Measurements from ENCODE around the gene PFDN4.
A peak's percentile ranks its signal among the peaks of the same experiment; 100 is the strongest.

Gene PFDN4, protein sequence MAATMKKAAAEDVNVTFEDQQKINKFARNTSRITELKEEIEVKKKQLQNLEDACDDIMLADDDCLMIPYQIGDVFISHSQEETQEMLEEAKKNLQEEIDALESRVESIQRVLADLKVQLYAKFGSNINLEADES

DNA sequence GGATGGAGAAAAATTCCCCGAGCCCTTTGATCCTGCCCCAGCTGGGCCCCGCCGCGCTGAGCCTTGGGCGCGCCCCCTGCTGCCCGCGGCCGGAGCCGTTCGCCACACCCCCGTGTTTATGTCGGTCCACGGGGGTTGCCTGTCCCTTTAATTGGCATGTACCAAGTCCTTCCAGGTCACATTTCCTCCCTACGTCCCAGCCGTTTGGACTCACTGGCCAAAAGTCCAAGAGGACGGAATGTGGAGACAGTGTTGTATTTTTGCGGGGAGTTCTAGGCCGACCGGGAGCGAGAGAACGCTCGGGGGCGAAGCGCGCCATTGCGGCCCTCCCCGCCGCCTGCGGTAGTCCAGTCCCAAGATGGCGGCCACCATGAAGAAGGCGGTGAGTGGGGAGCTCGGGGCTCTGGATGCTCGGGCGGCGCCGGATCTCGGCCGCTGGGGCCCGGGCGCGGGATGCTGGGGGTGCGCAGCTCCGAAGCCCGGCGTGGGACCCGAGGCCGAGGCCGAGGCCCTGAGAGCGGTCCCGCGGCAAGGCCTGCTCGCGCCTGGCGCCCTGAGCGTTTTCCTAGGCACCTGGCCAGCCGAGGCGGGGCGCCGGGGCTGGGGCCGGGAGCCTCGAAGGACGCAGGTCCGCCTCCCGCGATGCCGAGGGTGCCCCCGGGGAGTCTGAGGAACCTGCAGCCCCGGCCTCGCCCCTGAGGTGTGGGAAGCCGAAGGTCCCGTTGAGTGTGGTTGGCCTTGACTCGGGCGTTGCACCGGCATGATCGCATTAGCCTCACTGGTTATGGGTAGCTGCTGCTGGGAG lies at the start of gene PFDN4:
TSS of gene PFDN4 (plus strand) at position 345 of the 805 bp plus-strand sequence. CDS start at position 359, 14 bp downstream.
- no peak for DNase-seq (ENCODE audit: low read depth)
- TF ChIP-seq, protein P1, sequence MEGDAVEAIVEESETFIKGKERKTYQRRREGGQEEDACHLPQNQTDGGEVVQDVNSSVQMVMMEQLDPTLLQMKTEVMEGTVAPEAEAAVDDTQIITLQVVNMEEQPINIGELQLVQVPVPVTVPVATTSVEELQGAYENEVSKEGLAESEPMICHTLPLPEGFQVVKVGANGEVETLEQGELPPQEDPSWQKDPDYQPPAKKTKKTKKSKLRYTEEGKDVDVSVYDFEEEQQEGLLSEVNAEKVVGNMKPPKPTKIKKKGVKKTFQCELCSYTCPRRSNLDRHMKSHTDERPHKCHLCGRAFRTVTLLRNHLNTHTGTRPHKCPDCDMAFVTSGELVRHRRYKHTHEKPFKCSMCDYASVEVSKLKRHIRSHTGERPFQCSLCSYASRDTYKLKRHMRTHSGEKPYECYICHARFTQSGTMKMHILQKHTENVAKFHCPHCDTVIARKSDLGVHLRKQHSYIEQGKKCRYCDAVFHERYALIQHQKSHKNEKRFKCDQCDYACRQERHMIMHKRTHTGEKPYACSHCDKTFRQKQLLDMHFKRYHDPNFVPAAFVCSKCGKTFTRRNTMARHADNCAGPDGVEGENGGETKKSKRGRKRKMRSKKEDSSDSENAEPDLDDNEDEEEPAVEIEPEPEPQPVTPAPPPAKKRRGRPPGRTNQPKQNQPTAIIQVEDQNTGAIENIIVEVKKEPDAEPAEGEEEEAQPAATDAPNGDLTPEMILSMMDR (IDR thresholded peaks at IDR 0.05; ENCODE audit: low read depth, low read length, missing control alignments): peak; percentile 78
- peak within 1 kb of the TSS; percentile 86 for H3K4me3 ChIP-seq (ENCODE audit: low read depth, low read length)

DNA sequence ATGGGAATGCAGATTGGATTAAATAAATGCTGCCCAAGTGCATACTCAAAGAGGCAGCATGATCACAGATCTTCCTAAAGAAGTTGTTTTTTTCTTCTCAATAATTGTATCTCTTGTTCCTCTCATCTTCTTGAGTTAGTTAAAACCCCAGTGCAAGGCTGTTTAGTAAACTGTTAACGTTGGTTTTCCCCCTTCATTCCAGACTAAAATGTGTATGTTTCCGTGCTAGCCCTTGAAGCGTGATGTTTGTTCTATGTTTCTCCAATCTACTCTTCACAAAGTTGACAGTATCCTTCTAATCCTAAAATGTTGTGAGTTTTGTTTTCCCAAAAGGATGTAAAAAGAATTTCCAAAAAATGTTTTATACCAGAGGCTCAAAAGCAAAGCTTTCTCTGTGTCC lies 49.7 kb upstream of the PFDN4 start:
- TF ChIP-seq, protein P1 (IDR thresholded peaks at IDR 0.05; ENCODE audit: low read depth, low read length, missing control alignments): no peak

DNA sequence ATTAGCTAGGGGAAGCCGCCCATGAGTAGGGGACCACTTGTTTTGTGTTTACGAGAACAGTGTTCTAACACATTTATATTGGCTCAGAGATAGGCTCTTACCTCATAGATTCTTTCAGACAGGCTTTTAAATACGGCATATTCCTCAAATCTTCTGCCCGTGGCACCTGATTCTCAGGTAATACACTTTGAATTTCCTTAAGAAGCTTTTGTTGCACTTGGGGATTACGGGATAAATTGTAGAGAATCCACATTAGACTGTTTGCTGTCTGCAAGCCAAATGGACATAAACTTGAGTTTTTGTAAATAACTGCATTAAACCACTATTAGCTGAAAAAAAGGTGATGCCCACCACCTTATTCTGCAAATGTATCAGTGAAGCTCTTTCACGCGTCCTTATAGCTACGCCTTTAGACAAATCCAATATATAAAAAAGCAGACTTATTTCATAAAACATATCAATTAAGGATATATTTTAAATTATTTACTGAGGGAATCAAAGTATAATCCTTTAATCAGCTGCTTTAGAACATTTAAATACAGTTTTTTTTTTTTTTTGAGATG lies 49.0 kb upstream of the PFDN4 start:
- no peak for DNase-seq (ENCODE audit: low read depth)
- H3K4me3 ChIP-seq (ENCODE audit: low read depth, low read length): no peak overlapping the region
- TF ChIP-seq, protein P1 (IDR thresholded peaks at IDR 0.05; ENCODE audit: low read depth, low read length, missing control alignments): no peak

More for the DNA sequence above, 49.7 kb upstream of the PFDN4 start:
- no peak overlapping the region for H3K4me3 ChIP-seq (ENCODE audit: low read depth, low read length)
- no peak for DNase-seq (ENCODE audit: low read depth)

- TF ChIP-seq, protein P1 (IDR thresholded peaks at IDR 0.05; ENCODE audit: low read depth, low read length, missing control alignments): no peak
- no peak for DNase-seq (ENCODE audit: low read depth)
- H3K4me3 ChIP-seq (ENCODE audit: low read depth, low read length): no peak overlapping the region
These were observed 47.6 kb upstream of the PFDN4 start for GRCh38 chr20:54160065-54161007.

DNA sequence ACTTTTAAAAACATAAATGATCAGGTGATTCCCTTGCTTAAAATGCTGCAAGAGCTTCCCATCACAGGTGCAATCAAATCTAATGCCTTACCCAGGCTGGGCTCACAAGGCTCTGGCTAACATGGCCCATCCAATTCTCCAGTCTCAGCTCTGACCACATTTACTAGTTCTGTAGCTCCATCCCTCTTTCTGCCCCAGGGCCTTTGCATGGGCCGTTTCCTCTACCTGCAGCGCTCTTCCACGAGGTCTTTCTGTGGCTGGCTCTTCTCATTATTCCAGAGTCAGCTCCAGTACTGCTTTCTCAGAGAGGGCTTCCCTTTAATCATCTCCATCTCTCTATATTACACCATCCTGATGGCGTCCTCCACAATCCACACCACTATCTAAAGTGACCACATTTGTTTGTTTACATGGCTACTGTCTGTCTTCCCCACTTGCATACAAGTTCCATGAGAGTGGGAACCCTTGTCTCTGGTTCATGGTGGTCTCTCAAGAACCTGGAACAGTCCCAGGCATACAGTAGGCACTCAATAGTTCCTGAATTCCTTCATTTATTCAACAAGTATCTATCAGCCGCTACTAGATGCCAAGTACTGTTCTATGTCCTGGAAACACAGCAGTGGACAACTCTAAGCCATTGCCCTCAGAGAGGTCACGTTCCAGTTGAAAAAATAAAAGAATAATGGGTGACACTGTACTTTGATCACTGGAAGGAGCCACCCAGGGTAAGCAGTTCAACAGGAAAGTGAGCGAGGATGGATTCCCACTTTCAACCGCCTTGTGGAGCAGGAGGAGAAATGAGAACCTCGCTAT lies 46.7 kb upstream of the PFDN4 start:
- TF ChIP-seq, protein P1 (IDR thresholded peaks at IDR 0.05; ENCODE audit: low read depth, low read length, missing control alignments): no peak
- no peak overlapping the region for H3K4me3 ChIP-seq (ENCODE audit: low read depth, low read length)
- no peak for DNase-seq (ENCODE audit: low read depth)

DNA sequence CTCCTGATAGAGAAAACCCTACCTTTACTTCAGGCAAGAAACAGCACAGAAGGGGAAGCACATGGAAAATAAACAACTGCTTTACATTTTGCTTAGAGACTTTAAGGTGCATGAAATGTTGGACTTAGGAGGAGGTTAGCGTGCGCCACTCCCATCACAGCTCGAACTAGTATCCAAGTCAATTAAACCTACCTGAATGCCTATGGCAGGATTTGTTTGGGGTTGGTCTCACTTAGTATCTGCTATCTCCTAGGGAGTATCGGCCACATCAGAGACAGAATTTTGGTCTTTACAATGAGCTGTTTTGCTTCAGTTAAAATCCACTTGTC lies 46.1 kb upstream of the PFDN4 start:
- TF ChIP-seq, protein P1 (IDR thresholded peaks at IDR 0.05; ENCODE audit: low read depth, low read length, missing control alignments): no peak
- DNase-seq (ENCODE audit: low read depth): no peak
- no peak overlapping the region for H3K4me3 ChIP-seq (ENCODE audit: low read depth, low read length)
